G401 (cell line): ENCODE data around the gene CBX8. TPM values are rescaled to one million over a fixed set of nuclear protein-coding genes. Genes with fewer than 3 reads are reported as not detected.

ENCODE experiments used
- DNase-seq: peaks from one replicate; pipeline ENCODE4 v3.0.0-alpha.2; 2015; ENCODE audit warnings: low spot score
- in situ Hi-C: cut with HindIII; loops from 2 replicates; pipeline ENCODE4 v1.10.0; 2016; ENCODE audit warnings: low sequenced_read_pairs, mixed read lengths
- total RNA-seq: library from RNA; depleted of rRNA; stranded (reverse); fragments of >200 nt; shearing (Covaris generic); gene quantifications from 2 replicates; pipeline ENCODE4 v1.2.3, GENCODE V29; 2014

Gene CBX8
- total RNA-seq, 1 experiment from 2014 or later: 18.8 TPM

DNA sequence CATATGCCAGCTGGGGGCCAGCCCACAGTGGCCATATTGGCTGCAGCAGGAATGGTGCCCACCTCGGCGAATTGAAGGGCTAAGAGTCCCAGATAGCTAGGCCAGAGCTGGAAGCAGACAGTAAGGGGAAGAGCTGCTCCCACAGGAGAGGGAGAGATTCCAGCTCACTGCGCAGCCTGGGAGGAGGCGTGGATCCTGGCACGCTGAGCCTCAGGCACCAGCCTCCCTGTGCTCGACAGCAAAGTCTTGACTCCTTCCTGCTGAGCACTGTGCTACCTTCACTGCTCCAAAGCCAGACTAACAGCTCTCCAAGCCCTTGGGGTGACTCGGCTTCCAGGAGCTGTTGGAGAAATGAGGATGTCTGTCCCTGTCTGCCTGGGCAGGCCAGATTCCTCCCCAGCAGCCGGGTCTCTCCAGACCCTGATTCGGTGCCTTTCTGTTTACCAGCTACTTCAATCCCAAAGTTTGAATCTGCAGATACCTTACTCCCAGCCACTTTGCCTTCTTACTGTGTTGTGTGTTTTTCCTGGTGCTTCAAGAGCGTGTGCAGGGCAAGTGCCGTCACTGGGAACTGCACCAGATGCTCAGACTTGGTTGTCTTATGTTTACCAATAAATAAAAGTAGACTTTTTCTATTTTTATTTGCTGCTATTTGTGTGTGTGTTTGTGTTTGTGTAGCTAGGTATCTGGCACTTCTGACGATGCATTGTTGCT is 9.8 kb downstream of the CBX8 start:
- no peak for DNase-seq
- in situ Hi-C loops: no loop called here

DNA sequence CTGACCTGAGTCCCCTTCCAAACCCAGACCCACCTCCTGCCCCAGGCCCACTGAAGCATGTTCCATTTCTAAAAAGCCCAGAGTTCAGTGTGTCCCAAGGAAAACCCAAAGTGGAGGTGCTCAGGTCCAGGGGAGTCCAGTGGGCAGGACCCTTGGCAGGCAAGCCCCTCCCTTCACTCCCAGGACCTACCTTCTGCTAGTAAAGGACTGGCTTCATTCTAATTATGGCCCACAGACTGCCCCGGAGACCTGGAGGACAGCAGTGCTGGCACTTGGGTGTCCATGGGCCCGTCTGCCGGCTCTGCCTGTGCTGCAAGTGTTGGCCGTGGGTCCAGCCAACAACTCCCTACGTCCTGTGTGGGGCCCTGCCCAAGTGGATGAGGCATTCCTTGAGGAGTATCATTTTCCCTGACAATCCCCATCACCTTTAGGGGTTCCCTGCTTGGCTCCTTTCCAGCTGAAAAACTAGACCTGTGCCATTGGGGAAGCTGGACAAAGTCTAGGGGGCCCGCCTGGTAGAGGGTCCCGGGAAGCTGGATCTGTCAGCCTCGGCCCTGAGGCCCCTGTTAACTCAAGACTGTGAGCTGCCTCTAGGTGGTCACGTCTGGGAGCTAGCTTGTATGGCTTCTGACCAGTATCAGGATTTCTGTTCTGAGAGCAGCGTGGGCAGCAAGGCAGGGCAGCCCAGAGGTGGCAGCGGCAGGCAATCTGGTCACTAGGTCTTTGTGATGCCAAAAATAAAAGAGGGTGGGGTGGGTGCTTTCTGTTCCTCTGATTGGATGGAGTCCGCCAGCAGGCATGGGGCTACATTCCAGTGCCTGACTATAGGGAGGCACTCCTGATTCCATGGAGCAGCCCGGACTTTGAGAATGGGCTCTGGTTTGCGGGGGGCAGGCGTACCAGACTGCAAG is 10.7 kb downstream of the CBX8 start:
- no peak for DNase-seq
- in situ Hi-C loops: no loop called here

DNA sequence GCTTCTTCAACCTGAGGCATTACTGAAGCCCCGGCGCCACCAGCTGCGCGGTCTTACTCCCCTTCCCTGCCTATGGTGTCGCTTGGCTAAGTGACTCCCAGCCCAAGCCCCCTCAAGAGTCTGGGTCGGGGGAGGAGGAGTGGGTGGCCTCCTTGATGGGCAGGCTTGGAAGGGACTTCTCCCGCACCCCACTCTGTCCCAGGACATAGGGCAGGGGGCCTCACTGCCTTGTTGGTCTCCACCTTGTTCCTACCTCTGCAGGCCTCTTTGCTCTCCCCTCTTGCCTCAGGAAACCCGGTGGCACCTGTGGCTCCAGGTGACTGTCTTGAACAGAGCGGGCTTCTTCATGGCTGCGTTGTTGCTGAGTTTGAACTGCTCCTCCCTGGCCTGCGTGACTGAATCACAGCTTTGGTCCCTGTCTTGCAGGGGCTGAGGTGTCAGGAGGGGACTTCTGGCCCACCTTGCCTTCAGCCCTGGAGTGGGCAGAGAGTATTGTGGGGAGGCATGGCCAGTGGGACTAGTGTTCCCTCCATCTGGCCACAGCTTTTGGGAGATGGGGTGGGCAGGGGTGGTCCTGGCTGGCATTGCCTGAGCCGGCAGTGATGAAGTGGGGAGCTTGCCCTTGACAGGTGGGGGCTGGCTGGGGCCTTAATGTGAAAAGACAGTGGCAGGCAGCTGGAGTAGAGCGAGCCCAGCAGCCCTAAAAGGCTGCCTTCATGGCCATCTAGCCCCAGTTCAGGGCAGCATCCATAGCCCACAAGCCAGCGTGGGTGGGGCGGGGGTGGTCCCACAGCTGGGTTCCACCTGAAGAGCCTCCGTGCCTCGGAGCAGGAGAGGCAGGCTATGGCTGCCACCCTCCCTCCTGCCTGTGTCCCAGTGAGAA is 11.6 kb downstream of the CBX8 start:
- in situ Hi-C loops: no loop called here

DNA sequence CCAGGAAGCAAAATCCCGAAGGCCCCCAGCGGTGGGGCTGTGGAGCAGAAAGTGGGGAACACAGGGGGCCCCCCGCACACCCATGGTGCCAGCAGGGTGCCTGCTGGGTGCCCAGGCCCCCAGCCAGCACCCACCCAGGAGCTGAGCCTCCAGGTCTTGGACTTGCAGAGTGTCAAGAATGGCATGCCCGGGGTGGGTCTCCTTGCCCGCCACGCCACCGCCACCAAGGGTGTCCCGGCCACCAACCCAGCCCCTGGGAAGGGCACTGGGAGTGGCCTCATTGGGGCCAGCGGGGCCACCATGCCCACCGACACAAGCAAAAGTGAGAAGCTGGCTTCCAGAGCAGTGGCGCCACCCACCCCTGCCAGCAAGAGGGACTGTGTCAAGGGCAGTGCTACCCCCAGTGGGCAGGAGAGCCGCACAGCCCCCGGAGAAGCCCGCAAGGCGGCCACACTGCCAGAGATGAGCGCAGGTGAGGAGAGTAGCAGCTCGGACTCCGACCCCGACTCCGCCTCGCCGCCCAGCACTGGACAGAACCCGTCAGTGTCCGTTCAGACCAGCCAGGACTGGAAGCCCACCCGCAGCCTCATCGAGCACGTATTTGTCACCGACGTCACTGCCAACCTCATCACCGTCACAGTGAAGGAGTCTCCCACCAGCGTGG is 12.4 kb downstream of the CBX8 start:
- DNase-seq: no peak
- in situ Hi-C loops: no loop called here

More for the DNA sequence above, 11.6 kb downstream of the CBX8 start:
- DNase-seq: no peak

DNA sequence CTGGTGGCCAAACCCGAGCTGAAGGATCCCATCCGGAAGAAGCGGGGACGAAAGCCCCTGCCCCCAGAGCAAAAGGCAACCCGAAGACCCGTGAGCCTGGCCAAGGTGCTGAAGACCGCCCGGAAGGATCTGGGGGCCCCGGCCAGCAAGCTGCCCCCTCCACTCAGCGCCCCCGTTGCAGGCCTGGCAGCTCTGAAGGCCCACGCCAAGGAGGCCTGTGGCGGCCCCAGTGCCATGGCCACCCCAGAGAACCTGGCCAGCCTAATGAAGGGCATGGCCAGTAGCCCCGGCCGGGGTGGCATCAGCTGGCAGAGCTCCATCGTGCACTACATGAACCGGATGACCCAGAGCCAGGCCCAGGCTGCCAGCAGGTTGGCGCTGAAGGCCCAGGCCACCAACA is 13.0 kb downstream of the CBX8 start:
- in situ Hi-C loops: no loop called here
- no peak for DNase-seq

DNA sequence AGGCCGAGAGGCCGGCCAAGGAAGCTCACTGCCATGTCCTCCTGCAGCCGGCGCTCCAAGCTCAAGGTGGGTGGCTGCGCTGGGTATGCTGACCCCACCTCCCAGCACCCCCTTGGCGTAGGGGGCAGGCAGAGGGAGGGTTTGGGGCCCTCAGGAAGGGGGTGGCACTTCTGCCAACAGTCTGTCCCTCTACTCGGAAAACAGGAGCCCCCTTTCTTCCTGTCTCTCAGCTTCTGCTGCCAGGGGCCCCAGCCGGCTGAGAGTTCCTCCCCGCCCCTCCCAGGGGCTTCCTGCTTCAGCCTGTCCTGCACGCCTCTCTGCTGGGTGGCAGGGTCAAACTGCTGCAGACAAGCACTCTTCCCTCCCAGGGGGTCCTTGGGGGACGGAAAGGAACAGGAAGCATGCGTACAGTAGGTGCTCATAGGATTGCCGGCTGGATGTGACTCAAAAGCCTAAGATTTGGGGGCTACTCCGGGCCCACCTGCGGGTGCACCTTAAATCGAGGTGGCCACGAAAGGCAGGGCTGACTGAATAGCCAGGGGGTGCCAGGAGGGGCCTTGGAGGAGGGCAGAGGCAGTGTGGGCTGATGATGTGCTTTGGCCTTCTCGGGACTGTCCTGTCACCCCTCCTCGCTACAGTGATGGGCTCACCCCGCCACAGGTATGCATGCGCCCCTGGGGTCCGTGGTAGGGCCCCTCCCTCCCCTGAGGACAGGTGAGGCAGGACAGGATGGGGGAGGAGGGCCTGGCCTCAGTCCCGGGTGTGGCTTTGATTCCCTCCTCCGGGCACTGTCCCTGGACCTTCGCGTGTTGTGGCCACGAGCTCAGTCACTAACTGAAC is 14.9 kb downstream of the CBX8 start:
- in situ Hi-C loops: no loop called here
- DNase-seq: no peak

DNA sequence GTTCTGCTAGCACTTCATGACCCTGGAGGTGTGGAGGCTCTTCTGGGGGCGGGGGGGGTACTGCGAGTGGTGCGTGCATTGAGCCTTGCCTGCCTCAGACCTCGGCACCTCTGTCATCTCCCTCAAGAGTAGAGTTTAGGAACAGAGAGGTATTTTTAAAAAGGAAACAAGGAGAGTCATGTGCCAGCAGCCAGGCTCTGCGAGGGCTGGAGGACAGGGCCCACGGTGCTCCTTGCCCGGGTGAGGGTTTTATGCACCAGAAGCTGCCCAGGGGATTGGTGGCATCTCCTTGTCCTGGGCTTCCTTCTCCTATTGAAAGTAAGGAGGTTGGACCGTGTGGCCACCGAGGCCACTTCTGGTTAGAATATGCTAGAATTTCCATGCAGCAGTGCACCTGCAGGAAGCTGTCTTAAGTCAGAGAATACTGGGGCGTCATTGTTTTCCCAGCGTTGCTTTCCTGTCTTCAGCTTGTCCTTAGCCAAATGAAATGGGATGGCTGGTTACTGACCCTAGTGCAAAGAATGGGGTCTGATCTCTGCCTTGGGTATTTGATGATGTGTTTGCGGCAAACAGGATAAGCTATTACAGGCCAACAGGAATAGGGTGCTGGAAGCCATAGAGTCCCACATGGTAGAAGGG is 15.7 kb downstream of the CBX8 start:
- no peak for DNase-seq
- in situ Hi-C loops: no loop called here

DNA sequence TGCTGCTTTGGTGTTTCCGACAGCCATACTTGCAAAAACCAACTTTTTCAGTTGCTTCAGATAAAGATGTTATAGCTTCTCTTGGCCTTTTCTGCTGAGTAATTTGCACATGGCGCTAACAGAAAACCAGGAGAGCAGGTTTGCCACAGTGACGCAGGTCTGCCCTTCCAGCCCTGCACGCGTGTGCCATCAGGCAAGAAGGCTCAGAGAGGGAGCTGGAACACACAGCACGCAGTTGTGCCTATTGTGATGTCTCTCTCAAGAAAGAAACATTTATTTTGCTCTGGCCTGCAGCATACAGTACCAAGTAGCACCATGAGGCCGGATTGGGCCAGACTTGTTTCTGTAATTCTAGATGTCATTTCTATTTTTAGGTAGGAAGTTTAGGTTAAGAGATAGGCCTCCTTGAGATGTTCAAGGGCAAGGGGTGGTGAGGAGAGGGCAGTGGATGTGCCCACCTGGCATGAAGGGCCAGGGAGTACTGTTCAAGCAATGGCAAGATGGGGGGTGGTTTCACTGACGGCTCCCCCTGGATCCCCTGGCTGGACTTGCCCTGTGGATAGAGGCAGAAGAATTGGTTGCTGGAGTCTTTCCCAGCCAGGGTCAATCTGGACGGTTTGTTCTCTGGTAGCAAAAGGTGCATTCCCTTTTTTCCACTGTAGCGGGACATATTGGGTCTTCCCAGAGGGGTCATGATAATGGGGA is 17.1 kb downstream of the CBX8 start:
- DNase-seq: no peak
- in situ Hi-C loops: no loop called here

DNA sequence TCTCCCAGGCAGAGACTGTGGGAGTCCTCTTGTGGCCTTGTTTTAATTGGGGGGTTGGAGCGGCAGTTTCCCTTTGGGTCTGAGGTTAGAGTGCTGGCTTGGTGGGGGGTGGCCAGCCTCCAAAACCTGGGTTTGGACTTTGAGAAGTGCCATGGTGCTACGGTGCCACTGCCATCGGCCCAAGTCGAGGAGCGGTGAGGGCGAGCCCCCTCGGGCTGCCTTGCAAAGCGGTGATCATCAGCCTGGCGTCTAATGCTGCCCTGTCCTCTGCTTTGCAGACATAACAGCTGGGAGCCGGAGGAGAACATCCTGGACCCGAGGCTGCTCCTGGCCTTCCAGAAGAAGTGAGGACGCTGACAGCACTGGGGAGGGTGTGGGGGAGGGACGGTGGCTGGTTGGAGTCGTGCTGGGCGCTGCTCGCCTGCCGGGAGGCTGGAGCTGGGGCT is 17.8 kb downstream of the CBX8 start:
- in situ Hi-C loops: no loop called here
- no peak for DNase-seq

DNA sequence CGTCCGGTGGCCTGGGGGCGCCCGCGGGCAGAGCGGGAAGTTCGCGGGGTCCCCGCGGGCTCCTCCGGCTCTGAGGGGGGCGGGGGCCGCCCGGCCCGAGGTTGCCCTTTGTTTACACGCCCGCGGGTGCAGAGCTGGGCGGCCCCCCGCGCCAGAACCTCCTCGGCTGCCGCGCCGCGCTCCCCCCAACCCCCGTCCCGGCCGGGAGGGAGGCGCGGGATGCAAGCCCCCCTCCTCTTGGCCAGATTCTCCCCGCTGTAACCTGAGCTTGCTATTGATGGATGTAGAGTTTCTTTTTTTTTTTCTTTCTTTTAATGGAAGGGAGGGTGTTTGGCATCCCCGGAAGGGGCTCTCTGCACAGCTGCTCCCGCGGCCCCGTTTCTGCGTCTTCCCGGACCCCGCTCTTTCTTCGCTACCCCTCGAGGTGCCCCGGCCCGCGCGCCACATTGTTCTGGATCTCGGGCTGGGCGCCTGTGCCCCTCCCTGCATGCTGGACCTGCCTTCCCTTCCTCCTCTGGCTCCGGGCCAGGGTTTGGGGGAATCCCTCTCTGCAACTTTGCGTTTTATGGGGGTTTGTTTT is 18.3 kb downstream of the CBX8 start:
- DNase-seq: no peak
- in situ Hi-C loops: no loop called here

DNA sequence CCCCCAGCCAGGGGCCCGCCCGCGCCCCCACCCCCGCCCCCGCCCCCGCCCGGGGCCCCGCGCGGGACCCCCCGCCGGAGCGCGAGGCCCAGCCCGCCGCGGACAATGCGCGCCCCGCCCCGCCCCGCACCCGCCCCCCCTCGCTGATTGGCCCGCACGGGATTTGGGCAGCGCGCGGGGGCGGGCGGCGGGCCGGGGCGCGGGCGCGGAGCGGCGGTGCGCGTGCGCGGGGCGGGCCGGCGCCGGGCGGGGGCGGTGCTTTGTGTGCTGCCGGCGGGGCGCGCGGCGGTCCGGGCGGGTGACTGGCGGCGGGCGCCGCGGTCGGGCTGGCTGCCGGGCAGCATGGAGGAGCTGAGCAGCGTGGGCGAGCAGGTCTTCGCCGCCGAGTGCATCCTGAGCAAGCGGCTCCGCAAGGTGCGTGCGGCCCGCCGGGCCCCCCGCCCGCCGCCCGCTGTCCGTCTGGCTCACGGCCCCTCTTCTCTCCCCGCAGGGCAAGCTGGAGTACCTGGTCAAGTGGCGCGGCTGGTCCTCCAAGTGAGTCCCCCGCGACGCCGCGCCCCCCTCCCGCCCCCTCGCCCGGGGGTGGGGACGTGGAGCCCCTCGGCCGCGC is 18.9 kb downstream of the CBX8 start, which contains the start of gene CBX2:
Gene CBX2, plus strand, starts transcription at position 255 of the 610 bp plus-strand sequence. Its CDS starts 88 bp downstream, at position 343.
- in situ Hi-C loops: no loop called here
- DNase-seq: peak; percentile 42

DNA sequence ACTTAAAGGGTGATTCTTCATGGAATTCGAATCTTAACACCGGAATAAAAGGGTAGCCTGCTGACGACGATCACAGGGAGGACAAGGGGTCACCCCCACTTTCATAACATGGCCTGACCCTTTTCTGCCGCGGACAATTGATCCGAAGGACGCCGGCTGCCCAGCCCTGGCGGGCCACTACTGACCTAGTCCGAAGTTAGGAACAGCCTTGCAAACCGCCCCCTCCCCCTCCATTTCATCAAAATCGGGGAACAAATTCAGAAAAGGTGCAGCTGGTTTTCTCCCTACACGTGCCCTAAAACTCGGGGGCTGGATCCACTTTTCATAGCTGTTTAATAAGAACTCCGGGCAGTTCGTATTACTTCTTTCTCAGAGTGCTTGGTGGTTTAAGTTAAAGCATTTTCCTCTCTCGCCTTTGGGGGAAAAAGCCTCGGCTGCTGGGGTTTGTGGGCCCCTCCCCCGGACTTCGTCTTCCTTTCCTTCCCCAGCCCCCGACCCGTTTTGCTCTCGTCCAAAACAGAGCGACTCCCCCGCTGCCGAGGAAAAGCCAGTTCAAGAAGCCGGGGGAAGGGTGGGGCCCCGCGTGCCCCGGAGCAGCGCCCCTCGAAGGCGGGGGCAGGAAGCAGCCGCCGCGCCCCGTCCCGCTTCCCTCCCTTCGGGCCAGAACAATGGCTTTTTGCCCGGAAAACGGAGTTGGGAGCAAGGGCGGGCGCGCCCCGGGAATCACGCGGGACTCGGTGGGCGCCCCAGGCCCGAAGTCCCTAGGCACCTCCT is 19.6 kb downstream of the CBX8 start:
- no peak for DNase-seq
- in situ Hi-C loops: no loop called here

DNA sequence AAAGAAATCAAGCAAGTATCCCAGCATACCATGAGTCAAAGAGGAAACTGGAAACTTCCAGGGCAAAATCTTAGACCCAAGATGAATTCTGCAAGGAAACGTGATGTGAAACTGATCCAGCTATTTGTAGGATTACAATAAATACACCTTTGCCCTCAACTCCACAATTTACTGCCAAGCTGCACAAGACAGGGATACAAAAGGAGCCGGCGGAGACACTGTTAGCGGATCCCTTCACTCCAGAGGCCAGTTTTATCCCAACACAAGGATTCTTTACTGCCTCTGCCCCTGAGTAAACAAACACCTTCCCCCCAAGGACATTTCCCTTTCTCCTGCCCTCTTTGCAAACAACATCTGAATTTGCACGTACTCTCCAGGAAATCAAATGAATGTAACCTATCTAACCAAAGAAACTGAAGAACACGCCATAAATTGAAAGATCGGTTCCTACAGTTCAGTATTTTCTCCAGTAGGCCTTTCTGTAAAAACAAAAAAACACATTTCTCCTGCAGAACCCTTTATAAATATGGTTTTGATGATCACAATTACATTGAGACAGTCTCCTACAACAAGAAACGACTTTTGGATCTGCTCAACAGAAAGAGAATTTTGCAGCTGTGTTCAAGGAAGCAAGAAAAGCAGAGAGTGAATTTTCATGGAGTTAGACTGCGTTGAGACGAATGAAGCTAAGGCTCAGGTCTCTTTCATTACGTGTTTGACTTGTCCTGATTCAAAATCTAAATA is 20.3 kb downstream of the CBX8 start:
- in situ Hi-C loops: no loop called here
- DNase-seq: no peak

DNA sequence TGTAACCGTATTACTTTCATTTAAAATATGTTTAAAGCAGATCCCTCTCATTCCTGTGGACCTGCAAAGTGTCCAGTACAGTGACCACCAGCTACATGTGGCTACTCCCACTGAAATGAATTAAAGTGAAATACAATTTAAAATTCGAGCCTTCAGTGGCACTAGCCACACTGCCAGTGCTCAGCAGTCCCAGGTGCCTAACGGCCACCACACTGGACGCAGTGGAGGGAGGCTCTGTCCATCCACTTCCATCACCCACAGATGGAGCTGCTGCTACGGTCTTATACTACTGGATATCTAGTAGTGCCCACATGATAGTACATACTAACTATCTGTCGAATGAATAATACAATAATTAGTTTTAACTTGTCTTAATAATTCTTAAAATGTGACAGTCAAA is 21.2 kb downstream of the CBX8 start:
- DNase-seq: no peak
- in situ Hi-C loops: no loop called here

DNA sequence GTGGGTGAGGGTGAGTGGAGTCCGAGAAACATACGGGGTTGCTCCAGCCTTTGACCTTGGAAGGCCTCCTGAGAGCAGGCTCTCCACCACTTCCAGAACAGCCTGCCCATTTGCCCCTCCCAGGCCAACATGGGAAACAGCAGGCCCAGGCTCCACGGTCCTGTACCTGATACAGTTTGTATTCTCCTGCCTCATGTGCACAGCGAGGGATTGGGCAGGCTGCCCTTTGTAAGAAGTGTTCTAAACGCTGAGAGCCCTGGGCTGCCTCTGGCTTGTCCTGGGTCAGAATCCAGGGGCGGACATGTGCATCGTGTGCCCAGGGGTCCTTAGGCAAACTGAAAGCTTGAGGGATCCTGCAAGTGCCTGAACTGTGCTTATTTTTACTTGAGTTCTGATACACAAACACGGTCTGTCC is 22.3 kb downstream of the CBX8 start:
- DNase-seq: no peak
- in situ Hi-C loops: loop anchor here (25.0 kb wide), 1 partner anchor 213 kb away; no protein-coding TSS in a partner anchor
